Activated CD4-positive, alpha-beta T cell treated with anti-CD3 and anti-CD28 coated beads, Interleukin-2, amount 10 ng/mL, durations not matched to agents 24 days and 14 days (primary cell): ENCODE data around the gene MBP. TPM values are rescaled to one million over a fixed set of nuclear protein-coding genes. Genes with fewer than 3 reads are reported as not detected.

Source experiments
- DNase-seq: peaks from one replicate; pipeline ENCODE4 v3.0.0; 2022
- H3K27ac Mint-ChIP-seq: one replicate; pipeline ENCODE4 v1.8.0; 2022; ENCODE audit warnings: mild to moderate bottlenecking, mixed read lengths
- H3K27me3 Mint-ChIP-seq: one replicate; pipeline ENCODE4 v1.8.0; 2022; ENCODE audit warnings: mixed read lengths
- H3K36me3 Mint-ChIP-seq: one replicate; pipeline ENCODE4 v1.8.0; 2022; ENCODE audit warnings: low read depth, mild to moderate bottlenecking, mixed read lengths
- H3K4me1 Mint-ChIP-seq: one replicate; pipeline ENCODE4 v1.8.0; 2021; ENCODE audit warnings: mixed read lengths
- H3K4me3 Mint-ChIP-seq: one replicate; pipeline ENCODE4 v1.8.0; 2022; ENCODE audit warnings: mild to moderate bottlenecking, moderate library complexity, mixed read lengths
- H3K9me3 Mint-ChIP-seq: one replicate; pipeline ENCODE4 v1.8.0; 2021; ENCODE audit warnings: mixed read lengths
- intact Hi-C: fragments of 100-400 bp; cut with micrococcal nuclease; formaldehyde crosslinking; loops from one replicate; pipeline ENCODE4 v1.15.1; 2023
- total RNA-seq: library from RNA; stranded (reverse); gene quantifications from 2 replicates; pipeline ENCODE4 v1.2.3, GENCODE V29; 2022

The MBP gene
- total RNA-seq, 1 donor from 2014 or later = 63.1 TPM

DNA sequence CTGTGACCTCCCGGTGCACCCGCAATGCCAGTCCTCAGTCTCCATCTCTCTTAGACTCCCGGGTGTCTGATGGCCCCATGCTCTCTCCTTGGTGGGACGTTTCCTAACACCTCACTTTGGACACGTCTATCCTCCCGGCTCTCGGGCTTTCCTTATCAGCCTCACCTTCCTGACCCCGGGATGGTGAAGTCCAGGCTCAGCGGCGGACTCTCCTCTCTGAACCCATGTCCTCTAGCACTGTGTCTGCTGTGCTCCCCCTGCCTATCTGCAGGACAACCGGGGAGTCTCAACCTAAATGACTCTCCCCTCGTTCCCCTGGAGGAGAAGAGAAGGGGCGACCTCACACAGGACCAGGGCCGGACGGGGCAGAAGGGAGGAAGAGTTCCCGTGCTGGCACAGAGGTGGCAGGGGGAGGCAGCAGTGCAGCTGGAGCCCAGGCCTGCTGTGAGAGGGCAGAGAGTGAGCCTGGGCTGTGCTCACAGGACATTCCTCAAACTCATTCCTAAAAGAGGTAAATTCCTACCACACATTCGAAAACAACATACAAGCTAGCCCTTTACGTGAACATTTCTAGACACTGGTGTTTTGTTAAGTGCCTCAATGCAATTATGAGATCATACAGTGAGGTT, 41.9 kb downstream of the MBP start:
- intact Hi-C loops = no loop called here
- no peak overlapping the region for H3K4me3 Mint-ChIP-seq
- no peaks in the 10 kb centered on the region for H3K27me3 Mint-ChIP-seq
- no peaks in the 10 kb centered on the region for H3K9me3 Mint-ChIP-seq
- H3K4me1 Mint-ChIP-seq = peaks cover 39% of the 10 kb centered on the region
- H3K27ac Mint-ChIP-seq = peak overlapping the region; percentile 51
- no peak for DNase-seq
- H3K36me3 Mint-ChIP-seq = peaks cover 61% of the 10 kb centered on the region

GRCh38 chr18:77089723-77090285, 42.8 kb downstream of the MBP start:
- Mint-ChIP-seq H3K27ac (peak overlapping the region; percentile 51), H3K36me3 (peaks cover 57% of the 10 kb centered on the region), H3K9me3 (no peaks in the 10 kb centered on the region), H3K4me1 (peaks cover 35% of the 10 kb centered on the region), H3K27me3 (no peaks in the 10 kb centered on the region), H3K4me3 (no peak overlapping the region)
- intact Hi-C loops = no loop called here
- no peak for DNase-seq

DNA sequence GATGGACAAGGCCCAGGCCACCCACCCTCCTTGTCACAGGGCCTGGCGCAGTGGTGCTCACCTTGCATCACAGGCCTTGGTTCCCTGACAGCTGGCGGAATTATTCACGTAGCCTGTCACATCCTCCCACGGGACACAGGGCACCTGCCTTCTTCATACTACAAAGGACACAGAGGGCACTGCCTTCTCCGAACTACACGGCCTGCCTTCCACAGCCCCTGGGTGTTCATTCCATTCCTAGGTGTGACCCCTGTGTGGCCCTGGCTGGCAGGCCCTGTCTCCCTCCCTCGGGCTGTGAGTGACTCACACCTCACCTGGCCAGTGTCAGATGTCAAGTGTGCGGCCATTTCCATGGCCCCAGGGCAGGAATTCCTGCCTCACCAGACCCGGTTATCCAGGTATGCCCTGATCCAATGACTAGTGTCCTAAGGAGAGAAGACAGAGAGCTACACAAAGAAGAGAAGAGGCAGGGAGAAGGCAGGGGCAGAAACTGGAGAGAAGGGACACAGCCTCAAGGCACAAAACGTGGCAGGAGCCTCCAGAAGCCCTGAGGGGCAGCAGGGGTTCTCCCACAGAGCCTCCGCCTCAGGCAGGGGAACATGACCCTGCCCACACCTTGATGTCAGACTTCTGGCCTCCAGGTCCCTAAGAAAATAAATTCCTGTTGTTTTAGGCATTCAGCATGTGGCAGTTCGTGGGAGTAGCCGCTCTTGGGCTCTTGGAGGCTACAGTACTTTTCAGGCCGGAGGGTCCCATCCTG, 43.4 kb downstream of the MBP start:
- no peaks in the 10 kb centered on the region for H3K9me3 Mint-ChIP-seq
- H3K4me3 Mint-ChIP-seq = no peak overlapping the region
- no peak for DNase-seq
- peak overlapping the region; percentile 3 for H3K27ac Mint-ChIP-seq
- H3K4me1 Mint-ChIP-seq = peaks cover 37% of the 10 kb centered on the region
- H3K27me3 Mint-ChIP-seq = no peaks in the 10 kb centered on the region
- intact Hi-C loops = no loop called here
- peaks cover 58% of the 10 kb centered on the region for H3K36me3 Mint-ChIP-seq

- DNase-seq = no peak
- intact Hi-C loops = no loop called here
- Mint-ChIP-seq H3K27me3 (no peaks in the 10 kb centered on the region), H3K27ac (no peak overlapping the region), H3K4me1 (peaks cover 48% of the 10 kb centered on the region), H3K9me3 (no peaks in the 10 kb centered on the region), H3K4me3 (no peak overlapping the region), H3K36me3 (peaks cover 57% of the 10 kb centered on the region)
Measured at GRCh38 chr18:77087393-77088141, 45.0 kb downstream of the MBP start.

DNA sequence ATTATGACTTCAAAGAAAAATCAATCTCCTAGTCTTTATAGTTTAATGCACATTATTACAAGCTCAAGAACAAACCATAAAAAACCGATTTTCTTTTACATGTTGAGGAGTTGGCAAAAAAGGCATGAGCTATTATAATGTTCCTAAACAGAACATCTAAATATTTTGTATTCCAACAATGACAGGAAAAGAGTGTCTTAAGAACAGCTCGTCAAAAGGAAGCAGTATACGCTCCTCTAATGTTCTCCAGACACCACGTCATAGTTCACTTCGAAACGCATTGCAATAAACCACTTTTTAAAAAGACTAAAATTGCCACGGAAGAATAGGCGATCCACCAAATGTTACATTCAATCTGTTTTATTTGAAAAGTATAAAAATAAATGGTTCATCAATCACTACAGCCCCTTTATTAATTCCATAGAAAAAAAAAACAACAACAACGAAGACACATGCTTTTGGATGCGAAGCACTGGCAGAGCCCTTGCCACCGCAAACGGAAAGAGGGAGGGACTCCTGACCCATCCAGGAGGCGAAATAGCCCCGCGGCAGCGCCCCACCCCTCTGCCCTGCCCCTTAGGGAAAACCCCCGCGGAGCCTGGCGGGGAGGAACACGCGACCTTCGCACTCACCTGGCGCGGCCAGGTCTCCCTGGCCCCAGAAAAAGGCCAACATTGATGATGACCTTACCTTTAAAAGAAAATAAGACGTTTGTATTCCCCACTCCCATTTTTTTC, 45.8 kb downstream of the MBP start:
- H3K27ac Mint-ChIP-seq = no peak overlapping the region
- H3K27me3 Mint-ChIP-seq = no peaks in the 10 kb centered on the region
- no peaks in the 10 kb centered on the region for H3K9me3 Mint-ChIP-seq
- peaks cover 49% of the 10 kb centered on the region for H3K4me1 Mint-ChIP-seq
- peaks cover 55% of the 10 kb centered on the region for H3K36me3 Mint-ChIP-seq
- DNase-seq = no peak
- H3K4me3 Mint-ChIP-seq = no peak overlapping the region
- intact Hi-C loops = no loop called here

- Mint-ChIP-seq H3K4me3 (no peak overlapping the region), H3K36me3 (peaks cover 56% of the 10 kb centered on the region), H3K4me1 (peaks cover 51% of the 10 kb centered on the region), H3K9me3 (no peaks in the 10 kb centered on the region), H3K27ac (peak overlapping the region; percentile 52), H3K27me3 (no peaks in the 10 kb centered on the region)
- no peak for DNase-seq
- intact Hi-C loops = no loop called here
Measured at GRCh38 chr18:77086034-77086433, 46.5 kb downstream of the MBP start.

DNA sequence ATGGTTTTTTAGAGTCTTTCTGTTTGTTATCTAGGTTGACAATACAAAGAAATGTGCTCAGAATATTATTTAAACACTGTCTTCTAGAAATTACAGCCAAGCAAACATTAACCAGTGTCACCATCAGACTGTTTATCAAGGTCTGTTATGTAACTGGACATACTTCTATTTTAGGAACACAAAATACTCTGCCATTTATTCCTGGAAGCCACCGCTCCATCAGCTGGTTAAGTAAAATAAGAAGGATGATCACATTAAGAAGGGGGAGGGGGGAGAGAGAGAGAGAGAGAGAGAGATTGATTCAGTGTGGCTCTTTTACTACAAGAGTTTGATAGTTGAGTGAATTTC, 47.9 kb downstream of the MBP start:
- Mint-ChIP-seq H3K27ac (peak overlapping the region; percentile 58), H3K27me3 (no peaks in the 10 kb centered on the region), H3K4me1 (peaks cover 54% of the 10 kb centered on the region), H3K36me3 (peaks cover 50% of the 10 kb centered on the region), H3K4me3 (no peak overlapping the region), H3K9me3 (no peaks in the 10 kb centered on the region)
- DNase-seq = no peak
- intact Hi-C loops = no loop called here

DNA sequence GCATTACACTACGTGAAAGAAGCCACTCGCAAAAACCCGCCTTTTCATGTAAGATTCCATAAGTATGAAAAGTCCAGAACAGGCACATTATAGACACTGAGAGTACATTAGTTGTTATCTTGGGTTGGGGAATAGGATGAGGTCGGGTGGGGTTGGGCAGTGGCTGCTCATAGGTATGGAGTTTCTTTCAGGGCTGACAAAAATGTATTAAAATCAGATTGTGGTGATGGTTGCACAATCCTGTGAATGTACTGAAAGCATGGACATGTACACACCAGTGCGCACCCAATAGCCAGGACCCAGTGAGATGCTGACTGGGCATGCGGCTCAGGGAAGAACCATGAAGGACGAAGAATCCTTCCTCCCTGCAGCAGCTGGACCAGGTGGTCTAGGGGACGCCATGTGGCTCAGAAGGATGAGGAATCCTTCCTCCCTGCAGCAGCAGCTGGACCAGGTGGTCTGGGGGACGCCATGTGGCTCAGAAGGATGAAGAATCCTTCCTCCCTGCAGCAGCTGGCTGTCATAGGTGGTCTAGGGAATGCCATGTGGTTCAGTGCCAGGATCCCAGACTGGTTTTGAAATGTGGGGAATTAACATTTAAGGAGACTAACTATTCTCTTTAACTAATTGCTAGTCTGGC, 50.1 kb downstream of the MBP start:
- H3K27ac Mint-ChIP-seq = no peak overlapping the region

GRCh38 chr18:77081390-77081778, 51.2 kb downstream of the MBP start:
- no peak overlapping the region for H3K4me3 Mint-ChIP-seq
- peak overlapping the region; percentile 73 for H3K27ac Mint-ChIP-seq
- intact Hi-C loops = no loop called here
- H3K36me3 Mint-ChIP-seq = peaks cover 45% of the 10 kb centered on the region
- no peaks in the 10 kb centered on the region for H3K9me3 Mint-ChIP-seq
- H3K4me1 Mint-ChIP-seq = peaks cover 64% of the 10 kb centered on the region
- no peaks in the 10 kb centered on the region for H3K27me3 Mint-ChIP-seq
- DNase-seq = no peak

More for the DNA sequence above, 50.1 kb downstream of the MBP start:
- Mint-ChIP-seq H3K4me3 (no peak overlapping the region), H3K4me1 (peaks cover 64% of the 10 kb centered on the region), H3K27me3 (no peaks in the 10 kb centered on the region), H3K9me3 (no peaks in the 10 kb centered on the region), H3K36me3 (peaks cover 51% of the 10 kb centered on the region)
- DNase-seq = no peak
- intact Hi-C loops = no loop called here

- intact Hi-C loops = no loop called here
- peaks cover 62% of the 10 kb centered on the region for H3K4me1 Mint-ChIP-seq
- peaks cover 42% of the 10 kb centered on the region for H3K36me3 Mint-ChIP-seq
- H3K27me3 Mint-ChIP-seq = no peaks in the 10 kb centered on the region
- H3K9me3 Mint-ChIP-seq = no peaks in the 10 kb centered on the region
- DNase-seq = no peak
- H3K27ac Mint-ChIP-seq = no peak overlapping the region
- H3K4me3 Mint-ChIP-seq = no peak overlapping the region
Measured at GRCh38 chr18:77079954-77080682, 52.5 kb downstream of the MBP start.

DNA sequence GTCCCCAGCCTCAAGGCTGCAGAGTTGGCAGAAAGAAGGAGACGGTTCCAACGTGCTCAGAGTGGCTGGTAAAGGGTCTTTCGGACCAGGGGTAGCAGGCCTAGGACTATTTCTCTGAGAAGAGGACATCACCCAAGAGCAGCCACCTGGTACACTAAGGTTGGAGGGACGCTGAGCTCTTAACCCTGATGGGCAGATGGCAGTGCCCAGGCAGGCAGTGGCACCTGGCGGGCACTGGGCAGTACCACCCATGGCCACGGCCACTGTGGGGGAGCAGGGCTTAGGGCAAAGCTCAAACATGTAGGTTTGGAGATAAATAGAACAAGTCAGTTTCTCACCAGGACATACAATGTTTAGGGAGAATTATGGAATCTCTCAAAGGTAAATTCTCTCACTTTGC, 53.5 kb downstream of the MBP start:
- H3K4me1 Mint-ChIP-seq = peaks cover 60% of the 10 kb centered on the region
- peak overlapping the region; percentile 66 for H3K27ac Mint-ChIP-seq
- no peaks in the 10 kb centered on the region for H3K27me3 Mint-ChIP-seq
- H3K36me3 Mint-ChIP-seq = peaks cover 36% of the 10 kb centered on the region
- H3K4me3 Mint-ChIP-seq = no peak overlapping the region
- intact Hi-C loops = no loop called here
- no peak for DNase-seq
- no peaks in the 10 kb centered on the region for H3K9me3 Mint-ChIP-seq

- Mint-ChIP-seq H3K27ac (no peak overlapping the region), H3K4me1 (peaks cover 60% of the 10 kb centered on the region), H3K27me3 (no peaks in the 10 kb centered on the region), H3K4me3 (no peak overlapping the region), H3K36me3 (peaks cover 35% of the 10 kb centered on the region), H3K9me3 (no peaks in the 10 kb centered on the region)
- intact Hi-C loops = no loop called here
- DNase-seq = no peak
Measured at GRCh38 chr18:77078690-77079070, 53.9 kb downstream of the MBP start.
